HG03103 (cell line): Measurements from ENCODE around the gene SIAH3.
"Not testable (repeated sequence)": the region's sequence is repeated elsewhere in the genome, so short reads cannot be mapped to it uniquely, and the experiment has no call there.

ENCODE experiments used
- ATAC-seq: cut with Tn5 transposase; IDR thresholded peaks from one replicate; pipeline ENCODE4 v1.9.1; 2021; ENCODE audit warnings: low read depth; ENCODE audit not compliant: unreplicated experiment

SIAH3 gene

GRCh38 chr13:45851171-45851921, at the start of gene SIAH3:
Gene SIAH3 (minus strand): TSS chr13:45851753. CDS start chr13:45851629, 124 bp downstream.
- no peak for ATAC-seq

- ATAC-seq = no peak
These were observed 47.9 kb upstream of the SIAH3 start for GRCh38 chr13:45899406-45899805.

GRCh38 chr13:45897562-45897961, 46.0 kb upstream of the SIAH3 start:
- no peak for ATAC-seq

GRCh38 chr13:45896285-45896684, 44.7 kb upstream of the SIAH3 start:
- no peak for ATAC-seq

GRCh38 chr13:45895881-45896280, 44.3 kb upstream of the SIAH3 start:
- no peak for ATAC-seq

GRCh38 chr13:45892513-45892912, 41.0 kb upstream of the SIAH3 start:
- no peak for ATAC-seq

GRCh38 chr13:45889590-45890243, 38.2 kb upstream of the SIAH3 start:
- ATAC-seq = no peak

- ATAC-seq = no peak
These were observed 34.9 kb upstream of the SIAH3 start for GRCh38 chr13:45886466-45886865.

- no peak for ATAC-seq
These were observed 33.6 kb upstream of the SIAH3 start for GRCh38 chr13:45885194-45885593.

GRCh38 chr13:45882626-45883025, 31.1 kb upstream of the SIAH3 start:
- no peak for ATAC-seq

- ATAC-seq = no peak
These were observed 29.8 kb upstream of the SIAH3 start for GRCh38 chr13:45881353-45881752.

GRCh38 chr13:45880242-45880641, 28.7 kb upstream of the SIAH3 start:
- no peak for ATAC-seq

GRCh38 chr13:45879666-45880065, 28.1 kb upstream of the SIAH3 start:
- no peak for ATAC-seq

- no peak for ATAC-seq
These were observed 27.4 kb upstream of the SIAH3 start for GRCh38 chr13:45878966-45879365.

- no peak for ATAC-seq
These were observed 25.2 kb upstream of the SIAH3 start for GRCh38 chr13:45876781-45877180.

- ATAC-seq = no peak
These were observed 24.4 kb upstream of the SIAH3 start for GRCh38 chr13:45875951-45876350.

- ATAC-seq = no peak
These were observed 22.2 kb upstream of the SIAH3 start for GRCh38 chr13:45873491-45874325.

GRCh38 chr13:45872566-45872965, 21.0 kb upstream of the SIAH3 start:
- ATAC-seq = no peak

GRCh38 chr13:45871201-45871600, 19.6 kb upstream of the SIAH3 start:
- ATAC-seq = not testable (repeated sequence)

GRCh38 chr13:45870232-45870631, 18.7 kb upstream of the SIAH3 start:
- ATAC-seq = no peak

- no peak for ATAC-seq
These were observed 13.9 kb upstream of the SIAH3 start for GRCh38 chr13:45865414-45865813.
